Measurements from ENCODE around the gene CDC42EP2.

DNA sequence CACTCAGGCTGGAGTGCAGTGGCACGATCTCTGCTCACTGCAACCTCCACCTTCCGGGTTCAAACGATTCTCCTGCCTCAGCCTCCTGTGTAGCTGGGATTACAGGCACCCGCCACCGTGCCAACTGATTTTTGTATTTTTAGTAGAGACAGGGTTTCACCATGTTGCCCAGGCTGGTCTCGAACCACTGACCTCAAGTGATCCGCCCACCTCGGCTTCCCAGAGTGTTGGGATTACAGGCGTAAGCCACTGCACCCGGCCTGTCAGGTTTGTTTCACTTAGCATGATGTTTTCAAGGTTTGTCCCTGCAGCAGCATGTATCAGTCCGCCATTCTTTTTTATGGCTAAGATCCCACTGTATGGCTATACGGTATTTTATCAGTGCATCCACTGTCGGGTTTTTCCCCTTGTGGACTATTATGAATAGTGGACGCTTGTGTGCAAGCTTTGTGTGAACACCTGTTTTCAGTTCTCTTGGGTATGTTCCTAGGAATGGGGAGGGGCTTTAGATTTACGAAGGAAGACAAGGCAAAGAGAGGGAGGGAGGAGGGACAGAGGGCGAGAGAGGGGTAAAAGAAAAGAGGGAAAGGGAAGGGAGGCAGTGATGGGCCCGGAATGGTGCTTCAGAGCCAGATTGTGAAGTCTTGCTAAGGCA lies 13.9 kb upstream of the CDC42EP2 start:
- TF ChIP-seq, protein P1, sequence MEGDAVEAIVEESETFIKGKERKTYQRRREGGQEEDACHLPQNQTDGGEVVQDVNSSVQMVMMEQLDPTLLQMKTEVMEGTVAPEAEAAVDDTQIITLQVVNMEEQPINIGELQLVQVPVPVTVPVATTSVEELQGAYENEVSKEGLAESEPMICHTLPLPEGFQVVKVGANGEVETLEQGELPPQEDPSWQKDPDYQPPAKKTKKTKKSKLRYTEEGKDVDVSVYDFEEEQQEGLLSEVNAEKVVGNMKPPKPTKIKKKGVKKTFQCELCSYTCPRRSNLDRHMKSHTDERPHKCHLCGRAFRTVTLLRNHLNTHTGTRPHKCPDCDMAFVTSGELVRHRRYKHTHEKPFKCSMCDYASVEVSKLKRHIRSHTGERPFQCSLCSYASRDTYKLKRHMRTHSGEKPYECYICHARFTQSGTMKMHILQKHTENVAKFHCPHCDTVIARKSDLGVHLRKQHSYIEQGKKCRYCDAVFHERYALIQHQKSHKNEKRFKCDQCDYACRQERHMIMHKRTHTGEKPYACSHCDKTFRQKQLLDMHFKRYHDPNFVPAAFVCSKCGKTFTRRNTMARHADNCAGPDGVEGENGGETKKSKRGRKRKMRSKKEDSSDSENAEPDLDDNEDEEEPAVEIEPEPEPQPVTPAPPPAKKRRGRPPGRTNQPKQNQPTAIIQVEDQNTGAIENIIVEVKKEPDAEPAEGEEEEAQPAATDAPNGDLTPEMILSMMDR (IDR thresholded peaks at IDR 0.05), result no peak
- no peak for TF ChIP-seq EP300 (IDR thresholded peaks at IDR 0.05)
- TF ChIP-seq POLR2A (IDR thresholded peaks at IDR 0.05), result no peak
